ENCODE measurements around the gene IL20. TPM values are rescaled to one million over a fixed set of nuclear protein-coding genes. Genes with fewer than 3 reads are reported as not detected.

The IL20 gene
- polyA plus RNA-seq, 1 donor from 2014 or later: not detected

- no peak overlapping the region for H3K4me3 ChIP-seq (ENCODE audit: low read length)
- H3F3A ChIP-seq (ENCODE audit: insufficient read depth, low read length, poor library complexity, severe bottlenecking): no peaks in the 10 kb centered on the region
- no peaks in the 10 kb centered on the region for H4K20me1 ChIP-seq (ENCODE audit: insufficient read depth)
- H3K9me3 ChIP-seq (ENCODE audit: low read length): no peaks in the 10 kb centered on the region
- no peak overlapping the region for H3K27ac ChIP-seq (ENCODE audit: low read length)
- H3K9ac ChIP-seq (ENCODE audit: low read length): no peak overlapping the region
- no peaks in the 10 kb centered on the region for H3K79me2 ChIP-seq (replicated peaks; ENCODE audit: insufficient read depth, low read length)
- H3K9me2 ChIP-seq (ENCODE audit: insufficient read depth, low read length): no peaks in the 10 kb centered on the region
- H3K36me3 ChIP-seq (ENCODE audit: insufficient read depth, low read length): no peaks in the 10 kb centered on the region
- no peaks in the 10 kb centered on the region for H3K27me3 ChIP-seq (ENCODE audit: insufficient read depth, low read depth, low read length)
- H3K4me2 ChIP-seq (ENCODE audit: low read length): no peak overlapping the region
- no peak overlapping the region for H2AFZ ChIP-seq (ENCODE audit: low read depth, low read length)
- TF ChIP-seq RAD21 (conservative IDR thresholded peaks at IDR 0.05): no peak
- TF ChIP-seq POLR2AphosphoS5 (IDR thresholded peaks at IDR 0.05): no peak
- no peak for TF ChIP-seq EP300 (conservative IDR thresholded peaks at IDR 0.05; ENCODE audit: poor library complexity, severe bottlenecking)
- TF ChIP-seq REST (IDR thresholded peaks at IDR 0.05; ENCODE audit: borderline replicate concordance): no peak
- TF ChIP-seq CTCF (IDR thresholded peaks at IDR 0.05; ENCODE audit: poor library complexity, severe bottlenecking): no peak
- TF ChIP-seq MXI1 (conservative IDR thresholded peaks at IDR 0.05; ENCODE audit: poor library complexity, severe bottlenecking): no peak
These were observed 8.6 kb upstream of the IL20 start for GRCh38 chr1:206856674-206857464.

GRCh38 chr1:206859082-206859521, 6.3 kb upstream of the IL20 start:
- no peak for TF ChIP-seq MXI1 (conservative IDR thresholded peaks at IDR 0.05; ENCODE audit: poor library complexity, severe bottlenecking)
- no peak for TF ChIP-seq RAD21 (conservative IDR thresholded peaks at IDR 0.05)
- TF ChIP-seq EP300 (conservative IDR thresholded peaks at IDR 0.05; ENCODE audit: poor library complexity, severe bottlenecking): no peak
- TF ChIP-seq SMC3 (conservative IDR thresholded peaks at IDR 0.05; ENCODE audit: poor library complexity): no peak
- TF ChIP-seq POLR2AphosphoS5 (IDR thresholded peaks at IDR 0.05): no peak
- no peak for TF ChIP-seq REST (IDR thresholded peaks at IDR 0.05; ENCODE audit: borderline replicate concordance)
- no peak for TF ChIP-seq EZH2 (IDR thresholded peaks at IDR 0.05; ENCODE audit: borderline replicate concordance, insufficient read depth, low read length, poor library complexity, severe bottlenecking)
- no peak for TF ChIP-seq TAF1 (IDR thresholded peaks at IDR 0.05; ENCODE audit: low read depth)
- no peak for TF ChIP-seq CTCF (IDR thresholded peaks at IDR 0.05; ENCODE audit: poor library complexity, severe bottlenecking)
- Histone ChIP-seq H3K36me3 (ENCODE audit: insufficient read depth, low read length) (no peaks in the 10 kb centered on the region), H3K9me2 (ENCODE audit: insufficient read depth, low read length) (no peaks in the 10 kb centered on the region), H3K27ac (ENCODE audit: low read length) (no peak overlapping the region), H3K9me3 (ENCODE audit: low read length) (no peaks in the 10 kb centered on the region), H2AFZ (ENCODE audit: low read depth, low read length) (no peak overlapping the region), H4K20me1 (ENCODE audit: insufficient read depth) (no peaks in the 10 kb centered on the region), H3K4me2 (ENCODE audit: low read length) (no peak overlapping the region), H3K4me3 (ENCODE audit: low read length) (no peak overlapping the region), H3K27me3 (ENCODE audit: insufficient read depth, low read depth, low read length) (no peaks in the 10 kb centered on the region), H3K79me2 (replicated peaks; ENCODE audit: insufficient read depth, low read length) (no peaks in the 10 kb centered on the region), H3F3A (ENCODE audit: insufficient read depth, low read length, poor library complexity, severe bottlenecking) (no peaks in the 10 kb centered on the region), H3K9ac (ENCODE audit: low read length) (no peak overlapping the region)
